Parathyroid adenoma (tissue), 2 donors: Measurements from ENCODE around the gene COQ8B.

Experiments used
- H2AFZ ChIP-seq: fragments of 300-600 bp; sonication (generic); one replicate; pipeline ENCODE4 v1.7.0; 2017; ENCODE audit warnings: antibody characterized with exemption, mild to moderate bottlenecking
- H3K27ac ChIP-seq: fragments of 300-600 bp; sonication (generic); one replicate; pipeline ENCODE4 v1.7.0; 2017
- H3K27me3 ChIP-seq: fragments of 300-600 bp; sonication (generic); one replicate; pipeline ENCODE4 v1.7.0; 2017; ENCODE audit warnings: low read length; ENCODE audit not compliant: control insufficient read depth, insufficient read depth
- H3K36me3 ChIP-seq: fragments of 300-600 bp; sonication (generic); one replicate; pipeline ENCODE4 v1.7.0; 2017; ENCODE audit warnings: low read length; ENCODE audit not compliant: control insufficient read depth, insufficient read depth
- H3K4me1 ChIP-seq: fragments of 300-600 bp; sonication (generic); one replicate; pipeline ENCODE4 v1.7.0; 2017; ENCODE audit warnings: control low read depth
- H3K4me2 ChIP-seq: fragments of 300-600 bp; sonication (generic); one replicate; pipeline ENCODE4 v1.7.0; 2017; ENCODE audit warnings: low read length
- H3K4me3 ChIP-seq: fragments of 300-600 bp; sonication (generic); one replicate; pipeline ENCODE4 v1.7.0; 2017; ENCODE audit warnings: low read depth, low read length
- H3K79me2 ChIP-seq: fragments of 300-600 bp; sonication (generic); one replicate; pipeline ENCODE4 v1.7.0; 2017; ENCODE audit warnings: control low read depth
- H3K9ac ChIP-seq: fragments of 300-600 bp; sonication (generic); one replicate; pipeline ENCODE4 v1.7.0; 2017; ENCODE audit warnings: mild to moderate bottlenecking
- H3K9me3 ChIP-seq: fragments of 300-600 bp; sonication (generic); one replicate; pipeline ENCODE4 v1.7.0; 2017; ENCODE audit warnings: low read length; ENCODE audit not compliant: control insufficient read depth
- TF ChIP-seq, protein P1 (sequence below): fragments of 300-600 bp; sonication (generic); IDR thresholded peaks from one replicate; pipeline ENCODE4 v1.7.0; 2017; ENCODE audit warnings: antibody characterized with exemption, mild to moderate bottlenecking
- donor health status: primary hyperparathyroidism.

COQ8B gene

DNA sequence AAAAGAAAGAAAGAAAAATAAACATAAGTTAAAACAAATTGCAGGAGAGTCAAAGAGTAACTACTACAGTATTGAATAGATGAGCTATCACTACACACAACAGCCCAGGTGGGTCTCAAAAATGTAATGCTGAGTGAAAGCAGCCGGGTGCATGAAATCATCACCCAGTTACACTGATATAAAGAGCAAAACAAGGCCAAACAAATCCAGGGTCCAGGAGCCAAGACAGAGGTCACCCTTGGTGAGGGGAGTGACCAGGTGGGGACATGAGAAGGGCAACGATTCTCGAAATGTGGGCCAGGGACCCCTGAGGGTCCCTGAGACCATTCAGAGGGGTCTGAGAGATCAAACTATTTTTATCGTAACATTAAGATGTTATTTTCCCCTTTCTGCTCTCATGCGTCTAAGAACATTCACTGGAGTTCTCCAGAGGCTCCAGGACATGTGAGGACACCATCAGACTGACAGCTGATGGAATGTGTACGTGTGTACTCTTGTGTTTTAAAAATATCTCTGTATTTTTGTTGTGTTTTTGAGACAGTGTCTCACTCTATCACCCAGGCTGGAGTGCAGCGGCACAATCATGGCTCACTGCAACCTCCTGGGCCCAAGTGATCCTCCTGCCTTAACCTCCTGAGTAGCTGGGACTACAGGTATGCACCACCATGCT lies 10.6 kb downstream of the COQ8B start:
- Histone ChIP-seq H3K4me1 (no peaks in the 10 kb centered on the region), H3K9me3 (no peaks in the 10 kb centered on the region), H2AFZ (no peak overlapping the region)

DNA sequence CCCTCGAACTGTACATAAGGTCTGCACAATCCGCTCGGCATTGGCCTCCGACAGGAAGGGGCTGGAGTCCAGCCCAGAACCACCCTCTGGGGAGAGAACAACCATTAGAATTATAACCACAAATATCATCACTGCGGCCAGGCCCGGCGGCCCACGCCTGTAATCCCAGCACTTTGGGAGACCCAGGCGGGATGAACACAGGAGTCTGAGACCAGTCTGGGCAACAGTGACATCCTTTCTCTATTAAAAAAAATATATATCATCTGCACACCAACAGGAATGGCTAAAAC lies 11.4 kb downstream of the COQ8B start:
- Histone ChIP-seq H3K9me3 (no peaks in the 10 kb centered on the region), H3K36me3 (no peaks in the 10 kb centered on the region), H3K4me2 (no peak overlapping the region), H3K27me3 (no peaks in the 10 kb centered on the region), H3K4me1 (no peaks in the 10 kb centered on the region), H3K27ac (no peak overlapping the region), H3K79me2 (peaks cover 2% of the 10 kb centered on the region), H3K9ac (no peak overlapping the region), H3K4me3 (no peak overlapping the region), H2AFZ (no peak overlapping the region)
- TF ChIP-seq, protein P1, sequence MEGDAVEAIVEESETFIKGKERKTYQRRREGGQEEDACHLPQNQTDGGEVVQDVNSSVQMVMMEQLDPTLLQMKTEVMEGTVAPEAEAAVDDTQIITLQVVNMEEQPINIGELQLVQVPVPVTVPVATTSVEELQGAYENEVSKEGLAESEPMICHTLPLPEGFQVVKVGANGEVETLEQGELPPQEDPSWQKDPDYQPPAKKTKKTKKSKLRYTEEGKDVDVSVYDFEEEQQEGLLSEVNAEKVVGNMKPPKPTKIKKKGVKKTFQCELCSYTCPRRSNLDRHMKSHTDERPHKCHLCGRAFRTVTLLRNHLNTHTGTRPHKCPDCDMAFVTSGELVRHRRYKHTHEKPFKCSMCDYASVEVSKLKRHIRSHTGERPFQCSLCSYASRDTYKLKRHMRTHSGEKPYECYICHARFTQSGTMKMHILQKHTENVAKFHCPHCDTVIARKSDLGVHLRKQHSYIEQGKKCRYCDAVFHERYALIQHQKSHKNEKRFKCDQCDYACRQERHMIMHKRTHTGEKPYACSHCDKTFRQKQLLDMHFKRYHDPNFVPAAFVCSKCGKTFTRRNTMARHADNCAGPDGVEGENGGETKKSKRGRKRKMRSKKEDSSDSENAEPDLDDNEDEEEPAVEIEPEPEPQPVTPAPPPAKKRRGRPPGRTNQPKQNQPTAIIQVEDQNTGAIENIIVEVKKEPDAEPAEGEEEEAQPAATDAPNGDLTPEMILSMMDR = no peak

More for the DNA sequence above, 10.6 kb downstream of the COQ8B start:
- Histone ChIP-seq H3K4me3 (no peak overlapping the region), H3K27me3 (no peaks in the 10 kb centered on the region), H3K36me3 (no peaks in the 10 kb centered on the region), H3K79me2 (peaks cover 2% of the 10 kb centered on the region), H3K27ac (peak overlapping the region; percentile 44), H3K4me2 (no peak overlapping the region), H3K9ac (no peak overlapping the region)
- TF ChIP-seq, protein P1 = no peak

DNA sequence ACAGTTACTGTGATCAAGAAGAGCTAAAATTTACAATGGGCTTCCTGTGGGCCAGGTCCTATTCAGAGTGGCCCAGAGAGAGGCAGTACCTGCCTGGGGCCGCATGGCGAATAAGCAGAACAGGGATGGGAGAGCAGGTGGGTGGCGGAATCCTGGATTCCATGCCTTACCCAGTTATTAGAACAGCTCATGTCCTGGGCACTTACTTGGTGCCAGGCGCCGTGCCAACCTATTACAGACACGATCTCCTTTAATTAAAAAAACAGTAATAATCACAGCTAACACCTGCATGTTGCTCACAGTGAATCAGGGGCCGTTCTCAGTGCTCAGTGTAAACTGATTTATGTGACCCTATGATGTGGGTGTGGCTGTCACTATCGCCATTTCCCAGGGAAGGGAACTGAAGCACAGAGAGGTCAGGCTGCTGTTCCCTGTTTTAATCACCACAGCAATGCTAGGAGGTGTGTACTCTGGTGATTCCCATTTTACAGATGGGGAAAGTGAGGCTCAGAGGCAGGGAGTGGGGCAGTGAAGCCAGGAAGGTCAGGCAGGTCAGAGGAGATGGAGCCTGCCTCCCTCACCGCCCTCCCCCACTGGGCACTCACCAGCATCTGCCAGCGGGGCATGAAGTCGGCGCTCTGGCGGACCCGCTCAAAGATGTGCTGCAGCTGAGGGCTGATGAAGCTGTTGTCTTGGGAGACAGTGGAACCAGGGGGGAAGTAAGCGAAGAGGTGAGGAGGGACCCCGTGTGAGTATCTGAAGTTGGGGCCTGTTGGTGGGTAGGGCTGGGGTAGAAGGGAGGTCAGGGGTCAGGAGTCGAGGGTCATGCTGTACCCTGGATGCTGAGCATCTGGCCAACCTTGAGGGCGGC lies 12.0 kb downstream of the COQ8B start:
- TF ChIP-seq, protein P1 = no peak
- no peak overlapping the region for H2AFZ ChIP-seq
- H3K9me3 ChIP-seq = no peaks in the 10 kb centered on the region
- H3K4me3 ChIP-seq = no peak overlapping the region
- no peak overlapping the region for H3K4me2 ChIP-seq
- no peaks in the 10 kb centered on the region for H3K36me3 ChIP-seq
- no peak overlapping the region for H3K27ac ChIP-seq
- no peaks in the 10 kb centered on the region for H3K27me3 ChIP-seq
- peaks cover 2% of the 10 kb centered on the region for H3K79me2 ChIP-seq
- H3K4me1 ChIP-seq = no peaks in the 10 kb centered on the region
- no peak overlapping the region for H3K9ac ChIP-seq

DNA sequence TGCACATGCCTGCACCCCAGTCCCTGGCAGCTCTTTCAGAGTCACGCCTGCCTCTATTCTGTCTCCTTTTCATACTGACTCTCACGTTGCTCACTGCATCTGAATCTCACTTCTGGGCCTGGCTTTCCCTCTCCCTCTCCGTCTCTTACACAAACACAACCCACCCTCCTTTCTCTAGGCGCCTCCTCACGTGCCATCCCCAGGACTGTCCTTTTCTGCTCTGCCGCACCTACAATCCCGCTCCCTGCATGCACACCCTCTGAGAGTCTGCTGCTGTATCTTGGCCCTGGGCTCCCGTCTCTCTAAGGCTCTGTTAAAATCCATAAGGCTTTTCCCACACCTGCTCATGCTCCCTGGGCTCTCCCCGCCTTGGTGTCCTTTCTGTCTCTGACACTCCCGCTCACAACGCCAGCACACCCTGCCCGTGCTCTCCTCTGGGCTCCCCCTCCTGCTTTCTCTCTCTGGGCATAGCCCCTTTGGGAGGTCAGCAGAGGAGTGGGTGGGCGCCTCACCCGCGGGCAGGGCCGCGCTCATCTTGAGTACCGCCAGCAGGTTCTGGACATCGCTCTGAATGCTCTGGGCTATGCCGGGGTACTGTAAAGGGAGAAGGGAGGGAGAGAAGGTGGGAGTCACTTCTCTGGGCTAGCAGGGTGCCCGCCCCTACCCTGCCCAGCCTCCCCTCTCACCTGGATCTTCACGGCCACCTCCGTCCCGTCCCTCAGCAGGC lies 13.5 kb downstream of the COQ8B start:
- H3K27ac ChIP-seq = no peak overlapping the region
- TF ChIP-seq, protein P1 = no peak
- H3K9ac ChIP-seq = no peak overlapping the region
- H3K4me1 ChIP-seq = no peaks in the 10 kb centered on the region
- H3K4me2 ChIP-seq = no peak overlapping the region
- no peaks in the 10 kb centered on the region for H3K9me3 ChIP-seq
- no peak overlapping the region for H2AFZ ChIP-seq
- H3K36me3 ChIP-seq = no peaks in the 10 kb centered on the region
- no peak overlapping the region for H3K4me3 ChIP-seq
- no peaks in the 10 kb centered on the region for H3K27me3 ChIP-seq
- no peaks in the 10 kb centered on the region for H3K79me2 ChIP-seq
